Liver (tissue), 9 donors: Measurements from ENCODE around the gene SLC25A15. TPM values are rescaled to one million over a fixed set of nuclear protein-coding genes. Genes with fewer than 3 reads are reported as not detected.

ENCODE experiments used
- DNase-seq: peaks from one replicate; pipeline ENCODE4 v3.0.0-alpha.2; 2017; ENCODE audit warnings: low spot score
- H3K27ac ChIP-seq, 2 donors: one replicate each; pipeline ENCODE4 v1.7.0; 2013; ENCODE audit warnings: inconsistent platforms in 2 of 2, low read length in 2 of 2, control low read depth in 1 of 2, low read depth in 1 of 2, mild to moderate bottlenecking in 1 of 2
- H3K27me3 ChIP-seq, 4 donors: one replicate each; pipeline versions ENCODE4 v1.6.1 to v1.7.0; 2013; ENCODE audit warnings: low read length in 3 of 4, inconsistent platforms in 1 of 4, mild to moderate bottlenecking in 1 of 4, moderate library complexity in 1 of 4; ENCODE audit not compliant: control insufficient read depth in 4 of 4, insufficient read depth in 4 of 4
- H3K36me3 ChIP-seq, 4 donors: one replicate each; pipeline versions ENCODE4 v1.6.1 to v1.7.0; 2013; ENCODE audit warnings: low read length in 3 of 4, mild to moderate bottlenecking in 3 of 4, low read depth in 1 of 4, moderate library complexity in 1 of 4; ENCODE audit not compliant: control insufficient read depth in 4 of 4, insufficient read depth in 3 of 4
- H3K4me1 ChIP-seq, 4 donors: one replicate each; pipeline versions ENCODE4 v1.6.1 to v1.7.0; 2013; ENCODE audit warnings: low read length in 3 of 4, mild to moderate bottlenecking in 3 of 4, moderate library complexity in 1 of 4; ENCODE audit not compliant: control insufficient read depth in 4 of 4, insufficient read depth in 4 of 4
- H3K4me3 ChIP-seq, 3 donors: one replicate each; pipeline versions ENCODE4 v1.6.1 to v1.7.0; 2013; ENCODE audit warnings: low read length in 3 of 3, control low read depth in 1 of 3, low read depth in 1 of 3, mild to moderate bottlenecking in 1 of 3
- H3K9ac ChIP-seq, 2 donors: one replicate each; pipeline ENCODE4 v1.7.0; 2013; ENCODE audit warnings: low read length in 2 of 2, mild to moderate bottlenecking in 2 of 2, moderate library complexity in 2 of 2, control low read depth in 1 of 2, low read depth in 1 of 2
- H3K9me3 ChIP-seq, 4 donors: one replicate each; pipeline versions ENCODE4 v1.6.1 to v1.7.0; 2013; ENCODE audit warnings: low read length in 3 of 4; ENCODE audit not compliant: control insufficient read depth in 4 of 4
- ATF3 ChIP-seq: IDR thresholded peaks from 2 replicates; pipeline ENCODE4 v1.6.1; 2016; ENCODE audit warnings: antibody characterized with exemption
- CTCF ChIP-seq: fragments of 150-350 bp; IDR thresholded peaks from 2 replicates; pipeline ENCODE4 v1.5.1; 2017; ENCODE audit warnings: improper control_type of control experiment, low read depth, low read length; ENCODE audit not compliant: missing input control
- EGR1 ChIP-seq, 2 donors: IDR thresholded peaks; 2 replicates each; pipeline ENCODE4 v1.6.1; 2016 to 2018; ENCODE audit warnings: antibody characterized with exemption in 2 of 2, low read depth in 2 of 2
- FOXA1 ChIP-seq: IDR thresholded peaks from 2 replicates; pipeline ENCODE4 v1.6.1; 2016; ENCODE audit warnings: antibody characterized with exemption
- FOXA2 ChIP-seq: IDR thresholded peaks from 2 replicates; pipeline ENCODE4 v1.6.1; 2016; ENCODE audit warnings: antibody characterized with exemption
- GABPA ChIP-seq, 2 donors: IDR thresholded peaks in 1 of 2; conservative IDR thresholded peaks in 1 of 2; 2 replicates each; pipeline ENCODE4 v1.6.1; 2016; ENCODE audit warnings: antibody characterized with exemption in 2 of 2, mild to moderate bottlenecking in 1 of 2, moderate library complexity in 1 of 2
- HNF4A ChIP-seq, 2 donors: conservative IDR thresholded peaks; 2 replicates each; pipeline ENCODE4 v1.6.1; 2016; ENCODE audit warnings: antibody characterized with exemption in 2 of 2, mild to moderate bottlenecking in 2 of 2
- HNF4G ChIP-seq: IDR thresholded peaks from 2 replicates; pipeline ENCODE4 v1.6.1; 2016; ENCODE audit warnings: antibody characterized with exemption
- JUND ChIP-seq, 2 donors: IDR thresholded peaks; 2 replicates each; pipeline ENCODE4 v1.6.1; 2016; ENCODE audit warnings: antibody characterized with exemption in 2 of 2
- MAX ChIP-seq: IDR thresholded peaks from 2 replicates; pipeline ENCODE4 v1.6.1; 2016; ENCODE audit warnings: antibody characterized with exemption
- NR2F2 ChIP-seq: IDR thresholded peaks from 2 replicates; pipeline ENCODE4 v1.6.1; 2016; ENCODE audit warnings: antibody characterized with exemption
- RAD21 ChIP-seq, 2 donors: IDR thresholded peaks; 2 replicates each; pipeline ENCODE4 v1.6.1; 2016; ENCODE audit warnings: antibody characterized with exemption in 2 of 2, mild to moderate bottlenecking in 2 of 2
- REST ChIP-seq: IDR thresholded peaks from 2 replicates; pipeline ENCODE4 v1.6.1; 2016; ENCODE audit warnings: antibody characterized with exemption, mild to moderate bottlenecking
- RXRA ChIP-seq, 2 donors: IDR thresholded peaks; 2 replicates each; pipeline ENCODE4 v1.6.1; 2017 to 2018; ENCODE audit warnings: antibody characterized with exemption in 2 of 2, mild to moderate bottlenecking in 1 of 2
- SP1 ChIP-seq: IDR thresholded peaks from 2 replicates; pipeline ENCODE4 v1.6.1; 2018; ENCODE audit warnings: antibody characterized with exemption, mild to moderate bottlenecking
- TAF1 ChIP-seq: conservative IDR thresholded peaks from 2 replicates; pipeline ENCODE4 v1.6.1; 2016; ENCODE audit warnings: antibody characterized with exemption, mild to moderate bottlenecking
- YY1 ChIP-seq: IDR thresholded peaks from 2 replicates; pipeline ENCODE4 v1.6.1; 2016; ENCODE audit warnings: antibody characterized with exemption, mild to moderate bottlenecking
- ZBTB33 ChIP-seq: IDR thresholded peaks from 2 replicates; pipeline ENCODE4 v1.6.1; 2016; ENCODE audit warnings: antibody characterized with exemption
- WGBS: extraction: QIAGEN DNeasy Blood & Tissue Kit; methylation state at CpG from one replicate; pipeline ENCODE4 v1.1.7; 2013; 5-methylcytosine and 5-hydroxymethylcytosine counted together
- polyA plus RNA-seq, 2 donors: library from polyadenylated mRNA; stranded (reverse) in 1 of 2; unstranded in 1 of 2; fragments of 200-250 nt in 1 of 2; fragments of >200 nt in 1 of 2; fragmentation: Nextera tagmentation in 1 of 2; extraction: Ambion mirVana in 1 of 2; gene quantifications; one replicate each; pipeline versions ENCODE4 v1.2.1 to v1.2.3, GENCODE V29; 2013 to 2015
- total RNA-seq, 2 donors: library from RNA; depleted of rRNA; stranded (reverse); fragments of >200 nt; gene quantifications; one replicate each; pipeline ENCODE4 v1.2.3, GENCODE V29; 2014
- donor health status: healthy.
- donor health status: healthy.
- donor health status: healthy.
- donor health status: healthy.
- donor health status: healthy.

The SLC25A15 gene
- total and polyA plus RNA-seq, 4 donors: 29.3 to 106 (median 66.9) TPM

GRCh38 chr13:40772765-40773473 is 16.5 kb upstream of the SLC25A15 start:
- Histone ChIP-seq H3K27me3 (no peaks in the 10 kb centered on the region), H3K4me3 (no peak overlapping the region), H3K27ac (peak overlapping the region; percentile 78 to 87), H3K4me1 (peaks cover 7 to 45% (median 18%) of the 10 kb centered on the region in 4 donors), H3K9me3 (no peaks in the 10 kb centered on the region), H3K36me3 (no peaks in the 10 kb centered on the region), H3K9ac (no peak overlapping the region)
- TF ChIP-seq JUND (IDR thresholded peaks at IDR 0.05) (peak; percentile 38 to 42), EGR1 (IDR thresholded peaks at IDR 0.05; ENCODE audit: low read depth in 2 of 2) (peak in 1 of 2 donors; percentile 33), HNF4A (conservative IDR thresholded peaks at IDR 0.05) (peak; percentile 94 to 96), FOXA1 (peak; percentile 46), HNF4G (peak; percentile 72), ZBTB33 (peak; percentile 25), ATF3 (no peak), FOXA2 (no peak), CTCF (no peak), RAD21 (IDR thresholded peaks at IDR 0.05) (peak; percentile 15 to 31), SP1 (peak; percentile 86), TAF1 (peak; percentile 46), NR2F2 (no peak), REST (peak; percentile 89), MAX (peak; percentile 44), YY1 (peak; percentile 50), GABPA (IDR thresholded peaks at IDR 0.05 in 1 of 2, conservative IDR thresholded peaks at IDR 0.05 in 1 of 2) (peak; percentile 37 to 47), RXRA (IDR thresholded peaks at IDR 0.05) (peak; percentile 66 to 74)
- 71% methylated on average over 6 of the region's 6 CpGs for WGBS
- DNase-seq: no peak
